Psoas muscle (tissue), 8 donors: ENCODE measurements around the gene KIF14. TPM values are rescaled to one million over a fixed set of nuclear protein-coding genes. Genes with fewer than 3 reads are reported as not detected.
"Not testable (repeated sequence)": the region's sequence is repeated elsewhere in the genome, so short reads cannot be mapped to it uniquely, and the experiment has no call there.

ENCODE experiments used
- ATAC-seq, 4 donors: fragments of 200-7000 bp; cut with Tn5 transposase; one replicate each; pipeline ENCODE4 v1.9.1; 2020; ENCODE audit warnings: moderate library complexity in 3 of 4, mild to moderate bottlenecking in 2 of 4
- DNase-seq, 2 donors: peaks; one replicate each; pipeline ENCODE4 v3.0.0-alpha.2; 2020
- H3K27ac ChIP-seq: fragments of 200-600 bp; one replicate; pipeline ENCODE4 v1.8.0; 2022
- H3K27me3 ChIP-seq, 3 donors: fragments of 200-600 bp in 1 of 3; one replicate each; pipeline versions ENCODE4 v1.6.1 to v1.8.0; 2013 to 2022; ENCODE audit warnings: low read length in 2 of 3, mild to moderate bottlenecking in 2 of 3, moderate library complexity in 1 of 3; ENCODE audit not compliant: insufficient read depth in 3 of 3
- H3K36me3 ChIP-seq, 2 donors: fragments of 200-600 bp in 1 of 2; one replicate each; pipeline versions ENCODE4 v1.6.1 to v1.8.0; 2013 to 2022; ENCODE audit warnings: low read depth in 1 of 2, mild to moderate bottlenecking in 1 of 2, moderate library complexity in 1 of 2; ENCODE audit not compliant: insufficient read depth in 1 of 2
- H3K4me1 ChIP-seq: fragments of 200-600 bp; one replicate; pipeline ENCODE4 v1.8.0; 2022
- H3K4me3 ChIP-seq: fragments of 200-600 bp; one replicate; pipeline ENCODE4 v1.8.0; 2022; ENCODE audit warnings: mild to moderate bottlenecking
- H3K9me3 ChIP-seq: fragments of 200-600 bp; one replicate; pipeline ENCODE4 v1.8.0; 2022
- CTCF ChIP-seq: fragments of 200-600 bp; IDR thresholded peaks from one replicate; pipeline ENCODE4 v1.8.0; 2022; ENCODE audit warnings: antibody characterized with exemption
- WGBS, 3 donors: extraction: QIAGEN DNeasy Blood & Tissue Kit; methylation state at CpG; one replicate each; pipeline versions ENCODE4 v1.1.6 to v1.1.7; 2013; 5-methylcytosine and 5-hydroxymethylcytosine counted together
- intact Hi-C, 2 donors: fragments of 100-400 bp; cut with DNase I; formaldehyde crosslinking; loops; one replicate each; pipeline versions ENCODE4 v1.11.0 to v1.14.2; 2022
- polyA plus RNA-seq, 3 donors: library from polyadenylated mRNA; stranded (reverse); fragments of 200-250 nt; gene quantifications; one replicate each; pipeline ENCODE4 v1.2.3, GENCODE V29; 2013
- total RNA-seq, 4 donors: library from RNA; stranded (reverse); fragmentation: NEBNext Ultra II Directional in 2 of 4; extraction: Animal tissue kit (Norgen Biotek cat#: 25700) in 2 of 4; gene quantifications; one replicate each; pipeline versions ENCODE4 v1.2.1 to v1.2.4, GENCODE V29; 2021 to 2023
- donor health status: healthy with polysubstance abuse.
- donor health status: DM: no; HTN: no; CAD: no; lungs with moderate emphysema.
- donor health status: Bipolar disorder and iron deficiency.
- donor health status: healthy.
- donor health status: DM: yes; HTN: yes; CAD: no.
- donor health status: DM: no; HTN: no; CAD: no.
- donor health status: DM: no; HTN: no; CAD: no.
- donor health status: DM: yes; HTN: yes; CAD: no.

KIF14 gene
- total and polyA plus RNA-seq, 7 donors = 0.01 to 0.11 (median 0.06) TPM

GRCh38 chr1:200558866-200559459 is 61.6 kb downstream of the KIF14 start:
- 68 to 80% (median 76%) methylated on average over 2 of the region's 2 CpGs for whole genome bisulfite sequencing, 3 donors
- intact Hi-C loops = loop anchor here in 1 of 2 donors (10.0 kb wide), 1 partner anchor 276 kb away; no protein-coding TSS in a partner anchor
- Histone ChIP-seq H3K27me3 (no peaks in the 10 kb centered on the region), H3K9me3 (no peaks in the 10 kb centered on the region), H3K27ac (no peak overlapping the region), H3K4me3 (no peak overlapping the region), H3K36me3 (no peaks in the 10 kb centered on the region), H3K4me1 (no peaks in the 10 kb centered on the region)
- TF ChIP-seq CTCF = peak; percentile 54
- DNase-seq (no peak), ATAC-seq (no peak)

- Histone ChIP-seq H3K4me3 (no peak overlapping the region), H3K27me3 (no peaks in the 10 kb centered on the region), H3K36me3 (no peaks in the 10 kb centered on the region), H3K27ac (no peak overlapping the region), H3K4me1 (no peaks in the 10 kb centered on the region), H3K9me3 (no peaks in the 10 kb centered on the region)
- intact Hi-C loops = loop anchor here in 1 of 2 donors (10.0 kb wide), 1 partner anchor 279 kb away; no protein-coding TSS in a partner anchor
- DNase-seq (no peak), ATAC-seq (no peak)
- no peak for TF ChIP-seq CTCF
Observed at GRCh38 chr1:200556002-200556401, 64.5 kb downstream of the KIF14 start.

- H3K4me3 ChIP-seq, DNase-seq, H3K4me1 ChIP-seq, H3K27ac ChIP-seq, H3K27me3 ChIP-seq, ATAC-seq, H3K36me3 ChIP-seq, H3K9me3 ChIP-seq: not testable (repeated sequence)
- intact Hi-C loops = loop anchor here in 1 of 2 donors (10.0 kb wide), 1 partner anchor 282 kb away; no protein-coding TSS in a partner anchor
- 95 to 98% (median 96%) methylated on average over 6 of the region's 6 CpGs for WGBS, 3 donors
Observed at GRCh38 chr1:200552737-200553136, 67.8 kb downstream of the KIF14 start.

GRCh38 chr1:200550367-200550766 is 70.2 kb downstream of the KIF14 start:
- Histone ChIP-seq H3K27ac (no peak overlapping the region), H3K9me3 (no peaks in the 10 kb centered on the region), H3K4me1 (no peaks in the 10 kb centered on the region), H3K4me3 (no peak overlapping the region), H3K36me3 (no peaks in the 10 kb centered on the region), H3K27me3 (no peaks in the 10 kb centered on the region)
- ATAC-seq (no peak), DNase-seq (no peak)
- intact Hi-C loops = loop anchor here in 1 of 2 donors (10.0 kb wide), 1 partner anchor 284 kb away; no protein-coding TSS in a partner anchor
- TF ChIP-seq CTCF = no peak

GRCh38 chr1:200547386-200547785 is 73.2 kb downstream of the KIF14 start:
- Histone ChIP-seq H3K27me3 (no peaks in the 10 kb centered on the region), H3K4me1 (no peaks in the 10 kb centered on the region), H3K9me3 (no peaks in the 10 kb centered on the region), H3K36me3 (no peaks in the 10 kb centered on the region), H3K27ac (no peak overlapping the region), H3K4me3 (no peak overlapping the region)
- no peak for DNase-seq
- no peak for ATAC-seq
- WGBS, 3 donors = 38 to 55% (median 54%) methylated on average over 4 of the region's 4 CpGs
- intact Hi-C loops = no loop called here
- no peak for TF ChIP-seq CTCF
